ENCODE data around the gene EVX2. TPM values are rescaled to one million over a fixed set of nuclear protein-coding genes. Genes with fewer than 3 reads are reported as not detected.

Gene EVX2
- total RNA-seq, 4 donors from 2014 or later, result 0.08 TPM; not detected in 3

DNA sequence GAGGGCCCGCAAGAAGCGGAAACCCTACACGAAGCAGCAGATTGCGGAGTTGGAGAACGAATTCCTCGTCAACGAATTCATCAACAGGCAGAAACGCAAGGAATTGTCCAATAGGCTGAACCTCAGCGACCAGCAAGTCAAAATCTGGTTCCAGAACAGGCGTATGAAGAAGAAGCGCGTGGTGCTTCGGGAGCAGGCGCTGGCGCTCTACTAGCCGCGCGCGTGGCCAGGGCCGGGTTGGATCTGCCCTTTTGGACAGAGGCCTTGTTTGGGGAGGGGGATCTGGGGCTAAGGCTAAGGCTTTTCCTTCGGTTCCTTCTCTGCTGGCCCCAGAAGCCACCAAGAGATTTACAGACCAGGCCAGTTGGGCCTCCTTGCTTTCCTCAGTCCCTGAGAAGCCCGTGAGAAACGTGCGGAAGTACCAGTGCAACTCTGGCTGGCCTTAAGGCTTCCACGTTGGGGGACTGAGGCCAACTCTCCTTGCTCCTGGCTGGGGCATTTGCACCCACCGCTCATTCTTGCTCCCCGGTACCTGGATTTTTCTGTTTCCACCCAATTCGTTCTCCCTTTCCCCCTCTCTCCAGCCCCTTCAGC lies 16.9 kb upstream of the EVX2 start:
- no peak overlapping the region for H3K4me3 ChIP-seq
- H3K27me3 ChIP-seq, result peaks cover 100% of the 10 kb centered on the region
- H3K27ac ChIP-seq, result no peak overlapping the region
- TF ChIP-seq EP300 (IDR thresholded peaks at IDR 0.05), result no peak
- no peak for TF ChIP-seq POLR2AphosphoS5 (IDR thresholded peaks at IDR 0.05)
- no peak for TF ChIP-seq POLR2A (IDR thresholded peaks at IDR 0.05)
- TF ChIP-seq, protein P1, sequence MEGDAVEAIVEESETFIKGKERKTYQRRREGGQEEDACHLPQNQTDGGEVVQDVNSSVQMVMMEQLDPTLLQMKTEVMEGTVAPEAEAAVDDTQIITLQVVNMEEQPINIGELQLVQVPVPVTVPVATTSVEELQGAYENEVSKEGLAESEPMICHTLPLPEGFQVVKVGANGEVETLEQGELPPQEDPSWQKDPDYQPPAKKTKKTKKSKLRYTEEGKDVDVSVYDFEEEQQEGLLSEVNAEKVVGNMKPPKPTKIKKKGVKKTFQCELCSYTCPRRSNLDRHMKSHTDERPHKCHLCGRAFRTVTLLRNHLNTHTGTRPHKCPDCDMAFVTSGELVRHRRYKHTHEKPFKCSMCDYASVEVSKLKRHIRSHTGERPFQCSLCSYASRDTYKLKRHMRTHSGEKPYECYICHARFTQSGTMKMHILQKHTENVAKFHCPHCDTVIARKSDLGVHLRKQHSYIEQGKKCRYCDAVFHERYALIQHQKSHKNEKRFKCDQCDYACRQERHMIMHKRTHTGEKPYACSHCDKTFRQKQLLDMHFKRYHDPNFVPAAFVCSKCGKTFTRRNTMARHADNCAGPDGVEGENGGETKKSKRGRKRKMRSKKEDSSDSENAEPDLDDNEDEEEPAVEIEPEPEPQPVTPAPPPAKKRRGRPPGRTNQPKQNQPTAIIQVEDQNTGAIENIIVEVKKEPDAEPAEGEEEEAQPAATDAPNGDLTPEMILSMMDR (IDR thresholded peaks at IDR 0.05), result no peak
- no peaks in the 10 kb centered on the region for H3K9me3 ChIP-seq
- no peak for ATAC-seq
- peaks cover 0 to 61% (median 25%) of the 10 kb centered on the region in 3 donors for H3K4me1 ChIP-seq
- 3 to 7% methylated on average over 3 to 8 of the region's 28 CpGs for WGBS, 2 donors (ENCODE audit: low coverage in 1 of 2)
- no peaks in the 10 kb centered on the region for H3K36me3 ChIP-seq

DNA sequence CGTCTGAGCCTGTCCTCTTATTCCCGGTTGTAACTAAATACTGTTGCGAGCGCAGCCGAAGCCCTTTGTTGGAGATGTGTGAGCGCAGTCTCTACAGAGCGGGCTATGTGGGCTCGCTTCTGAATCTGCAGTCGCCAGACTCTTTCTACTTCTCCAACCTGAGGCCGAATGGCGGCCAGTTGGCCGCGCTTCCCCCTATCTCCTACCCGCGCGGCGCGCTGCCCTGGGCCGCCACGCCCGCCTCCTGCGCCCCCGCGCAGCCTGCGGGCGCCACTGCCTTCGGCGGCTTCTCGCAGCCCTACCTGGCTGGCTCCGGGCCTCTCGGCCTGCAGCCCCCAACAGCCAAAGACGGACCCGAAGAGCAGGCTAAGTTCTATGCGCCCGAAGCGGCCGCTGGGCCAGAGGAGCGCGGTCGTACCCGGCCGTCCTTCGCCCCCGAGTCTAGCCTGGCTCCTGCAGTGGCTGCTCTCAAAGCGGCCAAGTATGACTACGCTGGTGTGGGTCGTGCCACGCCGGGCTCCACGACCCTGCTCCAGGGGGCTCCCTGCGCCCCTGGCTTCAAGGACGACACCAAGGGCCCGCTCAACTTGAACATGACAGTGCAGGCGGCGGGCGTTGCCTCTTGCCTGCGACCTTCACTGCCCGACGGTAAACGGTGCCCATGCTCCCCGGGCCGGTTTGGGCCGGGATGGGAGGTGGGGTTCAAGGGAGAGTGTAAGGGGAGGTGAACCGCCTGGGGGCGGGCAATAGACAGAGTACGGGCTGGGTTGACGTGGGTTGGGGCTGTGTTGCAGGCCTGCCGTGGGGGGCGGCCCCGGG lies 16.2 kb upstream of the EVX2 start, which contains the start of gene HOXD12:
Gene HOXD12, plus strand, starts transcription at position 68 of the 819 bp plus-strand sequence. Its CDS starts 7 bp downstream, at position 75.
- no peak for ATAC-seq

DNA sequence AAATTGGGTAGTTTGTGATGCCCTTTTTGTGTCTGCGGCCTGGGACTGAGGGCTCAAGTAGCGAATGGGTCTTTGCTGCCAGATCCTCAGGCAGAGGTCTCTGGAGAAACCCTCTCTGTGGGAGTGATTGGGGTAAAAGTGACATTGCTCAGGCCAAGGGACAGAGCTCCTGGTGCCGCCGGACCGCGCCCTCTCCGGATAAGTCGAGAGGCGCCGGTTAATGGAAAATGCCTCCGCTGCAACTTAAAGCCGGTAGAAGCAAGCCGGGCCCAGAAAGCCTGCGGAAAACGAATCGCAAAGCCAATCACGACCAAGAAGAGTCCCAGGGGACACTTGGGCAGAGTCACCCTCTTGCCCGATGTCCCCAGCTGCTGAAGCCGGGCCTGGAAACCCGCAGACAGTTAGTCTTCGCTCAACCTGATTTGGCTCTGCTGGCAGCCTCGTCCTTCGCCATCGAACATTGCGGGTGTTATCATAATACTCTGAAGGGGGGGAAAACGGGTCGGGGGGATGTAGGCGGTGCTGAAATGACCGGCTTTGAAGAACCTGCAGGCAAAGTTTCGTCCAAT lies 15.5 kb upstream of the EVX2 start:
- ATAC-seq, result no peak
- no peaks in the 10 kb centered on the region for H3K36me3 ChIP-seq
- WGBS, 2 donors (ENCODE audit: low coverage in 1 of 2), result 0 to 8% methylated on average over 3 to 14 of the region's 30 CpGs
- no peaks in the 10 kb centered on the region for H3K9me3 ChIP-seq
- TF ChIP-seq POLR2AphosphoS5 (IDR thresholded peaks at IDR 0.05), result no peak
- TF ChIP-seq, protein P1 (IDR thresholded peaks at IDR 0.05), result no peak
- TF ChIP-seq EP300 (IDR thresholded peaks at IDR 0.05), result no peak
- no peak for TF ChIP-seq POLR2A (IDR thresholded peaks at IDR 0.05)
- H3K4me1 ChIP-seq, result peaks cover 0 to 47% (median 19%) of the 10 kb centered on the region in 3 donors
- peaks cover 100% of the 10 kb centered on the region for H3K27me3 ChIP-seq
- no peak overlapping the region for H3K4me3 ChIP-seq
- no peak overlapping the region for H3K27ac ChIP-seq

More for the DNA sequence above, 16.2 kb upstream of the EVX2 start, which contains the start of gene HOXD12:
- Histone ChIP-seq H3K27me3 (peaks cover 100% of the 10 kb centered on the region), H3K27ac (no peak within 1 kb of the TSS), H3K4me1 (peaks cover 0 to 54% (median 25%) of the 10 kb centered on the region in 3 donors), H3K9me3 (no peaks in the 10 kb centered on the region), H3K36me3 (no peaks in the 10 kb centered on the region), H3K4me3 (no peak within 1 kb of the TSS)
- no CpG with 5 or more reads among the region's 70 CpGs for WGBS, 2 donors (ENCODE audit: low coverage in 1 of 2)
- TF ChIP-seq EP300 (IDR thresholded peaks at IDR 0.05) (no peak), POLR2A (IDR thresholded peaks at IDR 0.05) (no peak), POLR2AphosphoS5 (IDR thresholded peaks at IDR 0.05) (no peak)
- TF ChIP-seq, protein P1 (IDR thresholded peaks at IDR 0.05), result no peak

DNA sequence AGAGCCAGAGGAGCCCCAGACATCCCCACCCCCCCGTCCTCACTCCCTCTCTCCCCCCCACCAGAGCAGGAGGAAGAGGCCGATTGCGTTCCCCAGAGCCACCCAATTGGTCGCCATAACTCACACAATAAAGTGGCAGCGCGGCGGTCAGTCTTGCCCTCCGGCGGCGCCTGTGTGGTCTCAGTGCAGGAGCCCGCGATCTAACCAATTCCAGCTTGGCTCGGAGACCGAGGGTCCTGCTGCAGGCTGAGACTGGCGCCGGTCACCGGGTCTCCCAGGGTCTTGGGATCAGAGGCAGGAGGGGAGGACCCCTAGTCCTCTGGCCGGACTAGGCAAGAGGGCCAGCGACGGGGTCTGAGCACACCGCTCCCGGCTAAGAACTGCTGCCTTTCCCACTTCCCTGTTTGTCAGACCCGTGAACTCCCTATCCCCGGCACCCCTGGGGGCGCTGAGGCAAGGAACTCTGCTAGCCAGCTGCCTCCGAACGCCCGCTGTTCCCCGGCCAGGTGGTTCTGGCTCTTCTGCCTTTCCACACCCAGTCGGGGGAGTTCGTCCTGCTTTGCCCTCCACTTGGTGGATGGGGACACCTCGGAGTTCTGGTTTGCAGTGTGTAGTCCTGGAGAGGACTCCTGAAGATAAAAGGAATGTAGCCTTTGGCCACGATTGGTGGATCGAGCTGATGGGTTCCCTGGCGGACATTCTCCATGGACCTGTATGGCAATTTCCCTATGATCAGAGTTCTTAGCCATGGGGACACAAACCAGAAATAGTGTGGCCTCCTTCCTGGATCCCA lies 14.8 kb upstream of the EVX2 start:
- 0% methylated on average over 3 of the region's 35 CpGs; no CpG with 5 or more reads in 1 of the 2 donors for WGBS, 2 donors (ENCODE audit: low coverage in 1 of 2)
- Histone ChIP-seq H3K36me3 (no peaks in the 10 kb centered on the region), H3K4me3 (no peak overlapping the region), H3K9me3 (no peaks in the 10 kb centered on the region), H3K27ac (no peak overlapping the region), H3K27me3 (peaks cover 100% of the 10 kb centered on the region), H3K4me1 (peaks cover 0 to 43% (median 13%) of the 10 kb centered on the region in 3 donors)
- TF ChIP-seq POLR2A (IDR thresholded peaks at IDR 0.05), result no peak
- no peak for ATAC-seq
